SJCRH30 (cell line): ENCODE measurements around the gene GMDS. TPM values are rescaled to one million over a fixed set of nuclear protein-coding genes. Genes with fewer than 3 reads are reported as not detected.

Source experiments
- DNase-seq, 2 experiments: peaks; one replicate each; pipeline ENCODE4 v3.0.0-alpha.2; 2015 to 2020
- H3K27ac ChIP-seq: fragments of 250-450 bp; sonication (Bioruptor Pico); 2 replicates; pipeline ENCODE4 v1.5.1; 2020; ENCODE audit warnings: mild to moderate bottlenecking, moderate library complexity
- H3K27me3 ChIP-seq: fragments of 250-450 bp; sonication (Bioruptor Pico); 2 replicates; pipeline ENCODE4 v1.5.1; 2020; ENCODE audit warnings: mild to moderate bottlenecking, moderate library complexity
- H3K36me3 ChIP-seq: fragments of 250-450 bp; sonication (Bioruptor Pico); 2 replicates; pipeline ENCODE4 v1.5.1; 2020; ENCODE audit warnings: mild to moderate bottlenecking, moderate library complexity
- H3K4me1 ChIP-seq: fragments of 250-450 bp; sonication (Bioruptor Pico); 2 replicates; pipeline ENCODE4 v1.5.1; 2020; ENCODE audit warnings: mild to moderate bottlenecking, moderate library complexity
- H3K4me3 ChIP-seq: fragments of 250-450 bp; sonication (Bioruptor Pico); 2 replicates; pipeline ENCODE4 v1.5.1; 2020; ENCODE audit warnings: mild to moderate bottlenecking, moderate library complexity
- H3K9me3 ChIP-seq: fragments of 250-450 bp; sonication (Bioruptor Pico); replicated peaks from 2 replicates; pipeline ENCODE4 v1.5.1; 2020; ENCODE audit warnings: mild to moderate bottlenecking, moderate library complexity
- total RNA-seq: library from RNA; depleted of rRNA; stranded (reverse); fragments of >200 nt; shearing (Covaris generic); gene quantifications from 2 replicates; pipeline ENCODE4 v1.2.3, GENCODE V29; 2014

Gene GMDS
- total RNA-seq, 1 experiment from 2014 or later = 7.9 TPM

- H3K27me3 ChIP-seq = no peaks in the 10 kb centered on the region
Measured at GRCh38 chr6:1834646-1835516, 410.5 kb downstream of the GMDS start.

GRCh38 chr6:1834207-1834606 is 411.2 kb downstream of the GMDS start:
- no peaks in the 10 kb centered on the region for H3K4me1 ChIP-seq
- no peak overlapping the region for H3K27ac ChIP-seq
- H3K27me3 ChIP-seq = no peaks in the 10 kb centered on the region
- H3K4me3 ChIP-seq = no peak overlapping the region
- H3K9me3 ChIP-seq = no peaks in the 10 kb centered on the region
- no peaks in the 10 kb centered on the region for H3K36me3 ChIP-seq
- no peak for DNase-seq

More at GRCh38 chr6:1834646-1835516, 410.5 kb downstream of the GMDS start:
- Histone ChIP-seq H3K9me3 (no peaks in the 10 kb centered on the region), H3K4me1 (no peaks in the 10 kb centered on the region), H3K27ac (no peak overlapping the region), H3K36me3 (no peaks in the 10 kb centered on the region), H3K4me3 (no peak overlapping the region)
- no peak for DNase-seq

GRCh38 chr6:1832844-1833787 is 412.3 kb downstream of the GMDS start:
- Histone ChIP-seq H3K4me1 (no peaks in the 10 kb centered on the region), H3K9me3 (no peaks in the 10 kb centered on the region), H3K27ac (no peak overlapping the region), H3K36me3 (no peaks in the 10 kb centered on the region), H3K4me3 (no peak overlapping the region), H3K27me3 (no peaks in the 10 kb centered on the region)
- DNase-seq = no peak

- Histone ChIP-seq H3K27ac (no peak overlapping the region), H3K9me3 (no peaks in the 10 kb centered on the region), H3K4me3 (no peak overlapping the region), H3K36me3 (no peaks in the 10 kb centered on the region), H3K4me1 (no peaks in the 10 kb centered on the region), H3K27me3 (no peaks in the 10 kb centered on the region)
- no peak for DNase-seq
Measured at GRCh38 chr6:1832358-1832757, 413.0 kb downstream of the GMDS start.

GRCh38 chr6:1827984-1828793 is 417.2 kb downstream of the GMDS start:
- Histone ChIP-seq H3K4me3 (no peak overlapping the region), H3K27ac (no peak overlapping the region), H3K9me3 (no peaks in the 10 kb centered on the region), H3K36me3 (no peaks in the 10 kb centered on the region), H3K4me1 (no peaks in the 10 kb centered on the region), H3K27me3 (no peaks in the 10 kb centered on the region)
- DNase-seq = no peak

- DNase-seq = no peak
- no peaks in the 10 kb centered on the region for H3K4me1 ChIP-seq
- H3K9me3 ChIP-seq = no peaks in the 10 kb centered on the region
- H3K27me3 ChIP-seq = no peaks in the 10 kb centered on the region
- no peaks in the 10 kb centered on the region for H3K36me3 ChIP-seq
- H3K27ac ChIP-seq = no peak overlapping the region
- H3K4me3 ChIP-seq = no peak overlapping the region
Measured at GRCh38 chr6:1825926-1826325, 419.5 kb downstream of the GMDS start.

- no peak overlapping the region for H3K4me3 ChIP-seq
- no peaks in the 10 kb centered on the region for H3K27me3 ChIP-seq
- H3K36me3 ChIP-seq = no peaks in the 10 kb centered on the region
- H3K9me3 ChIP-seq = no peaks in the 10 kb centered on the region
- H3K4me1 ChIP-seq = 0 out of 2 replicates have a peak, but pooled peaks cover 3% of the 10 kb centered on the region
- no peak for DNase-seq
- no peak overlapping the region for H3K27ac ChIP-seq
Measured at GRCh38 chr6:1825277-1825676, 420.1 kb downstream of the GMDS start.

- 0 out of 2 replicates have a peak, but pooled peaks cover 4% of the 10 kb centered on the region for H3K4me1 ChIP-seq
- H3K36me3 ChIP-seq = no peaks in the 10 kb centered on the region
- peak overlapping the region; percentile 72 for H3K27ac ChIP-seq
- H3K9me3 ChIP-seq = no peaks in the 10 kb centered on the region
- H3K27me3 ChIP-seq = no peaks in the 10 kb centered on the region
- peak overlapping the region; percentile 53 for H3K4me3 ChIP-seq
- peak; percentile 53 to 65 for DNase-seq
Measured at GRCh38 chr6:1821513-1822183, 423.8 kb downstream of the GMDS start.

GRCh38 chr6:1821164-1821512 is 424.3 kb downstream of the GMDS start:
- Histone ChIP-seq H3K36me3 (no peaks in the 10 kb centered on the region), H3K9me3 (no peaks in the 10 kb centered on the region), H3K4me1 (0 out of 2 replicates have a peak, but pooled peaks cover 4% of the 10 kb centered on the region), H3K27me3 (no peaks in the 10 kb centered on the region), H3K4me3 (peak overlapping the region; percentile 53), H3K27ac (peak overlapping the region; percentile 72)
- peak; percentile 37 to 47 for DNase-seq

- Histone ChIP-seq H3K27ac (peak overlapping the region; percentile 72), H3K4me3 (peak overlapping the region; percentile 53), H3K36me3 (no peaks in the 10 kb centered on the region), H3K9me3 (no peaks in the 10 kb centered on the region), H3K27me3 (no peaks in the 10 kb centered on the region), H3K4me1 (0 out of 2 replicates have a peak, but pooled peaks cover 4% of the 10 kb centered on the region)
- peak; percentile 31 to 45 for DNase-seq
Measured at GRCh38 chr6:1820714-1821113, 424.7 kb downstream of the GMDS start.

- Histone ChIP-seq H3K36me3 (no peaks in the 10 kb centered on the region), H3K4me3 (no peak overlapping the region), H3K27ac (no peak overlapping the region; the same call in 1 of the 2 replicates), H3K27me3 (no peaks in the 10 kb centered on the region), H3K4me1 (0 out of 2 replicates have a peak, but pooled peaks cover 4% of the 10 kb centered on the region), H3K9me3 (no peaks in the 10 kb centered on the region)
- no peak for DNase-seq
Measured at GRCh38 chr6:1820165-1820564, 425.2 kb downstream of the GMDS start.

GRCh38 chr6:1819007-1819406 is 426.4 kb downstream of the GMDS start:
- Histone ChIP-seq H3K36me3 (no peaks in the 10 kb centered on the region), H3K27me3 (no peaks in the 10 kb centered on the region), H3K4me1 (peaks cover 4% of the 10 kb centered on the region; the same call in 1 of the 2 replicates), H3K4me3 (no peak overlapping the region), H3K27ac (no peak overlapping the region), H3K9me3 (no peaks in the 10 kb centered on the region)
- DNase-seq = no peak

GRCh38 chr6:1817033-1817761 is 428.2 kb downstream of the GMDS start:
- Histone ChIP-seq H3K9me3 (no peaks in the 10 kb centered on the region), H3K27ac (no peak overlapping the region), H3K27me3 (no peaks in the 10 kb centered on the region), H3K36me3 (no peaks in the 10 kb centered on the region), H3K4me1 (peaks cover 4% of the 10 kb centered on the region; the same call in 1 of the 2 replicates), H3K4me3 (no peak overlapping the region)
- DNase-seq = no peak
